22Rv1 (cell line): ENCODE results near the gene RAB1B.
"Not testable (repeated sequence)": the region's sequence is repeated elsewhere in the genome, so short reads cannot be mapped to it uniquely, and the experiment has no call there.

Experiments
- H3K27ac ChIP-seq: fragments of 450-650 bp; 2 replicates; pipeline ENCODE4 v1.5.1; 2017
- ZFX ChIP-seq: fragments of 450-650 bp; IDR thresholded peaks from 2 replicates; pipeline ENCODE4 v1.6.1; 2017; ENCODE audit warnings: antibody characterized with exemption, borderline replicate concordance
- TF ChIP-seq, protein P1 (sequence below): fragments of 450-650 bp; IDR thresholded peaks from 2 replicates; pipeline ENCODE4 v1.5.1; 2017; ENCODE audit warnings: mild to moderate bottlenecking

Gene RAB1B

GRCh38 chr11:66248903-66249302 lies 19.5 kb upstream of the RAB1B start:
- H3K27ac ChIP-seq = no peak overlapping the region
- no peak for TF ChIP-seq ZFX
- TF ChIP-seq, protein P1, sequence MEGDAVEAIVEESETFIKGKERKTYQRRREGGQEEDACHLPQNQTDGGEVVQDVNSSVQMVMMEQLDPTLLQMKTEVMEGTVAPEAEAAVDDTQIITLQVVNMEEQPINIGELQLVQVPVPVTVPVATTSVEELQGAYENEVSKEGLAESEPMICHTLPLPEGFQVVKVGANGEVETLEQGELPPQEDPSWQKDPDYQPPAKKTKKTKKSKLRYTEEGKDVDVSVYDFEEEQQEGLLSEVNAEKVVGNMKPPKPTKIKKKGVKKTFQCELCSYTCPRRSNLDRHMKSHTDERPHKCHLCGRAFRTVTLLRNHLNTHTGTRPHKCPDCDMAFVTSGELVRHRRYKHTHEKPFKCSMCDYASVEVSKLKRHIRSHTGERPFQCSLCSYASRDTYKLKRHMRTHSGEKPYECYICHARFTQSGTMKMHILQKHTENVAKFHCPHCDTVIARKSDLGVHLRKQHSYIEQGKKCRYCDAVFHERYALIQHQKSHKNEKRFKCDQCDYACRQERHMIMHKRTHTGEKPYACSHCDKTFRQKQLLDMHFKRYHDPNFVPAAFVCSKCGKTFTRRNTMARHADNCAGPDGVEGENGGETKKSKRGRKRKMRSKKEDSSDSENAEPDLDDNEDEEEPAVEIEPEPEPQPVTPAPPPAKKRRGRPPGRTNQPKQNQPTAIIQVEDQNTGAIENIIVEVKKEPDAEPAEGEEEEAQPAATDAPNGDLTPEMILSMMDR = no peak

DNA sequence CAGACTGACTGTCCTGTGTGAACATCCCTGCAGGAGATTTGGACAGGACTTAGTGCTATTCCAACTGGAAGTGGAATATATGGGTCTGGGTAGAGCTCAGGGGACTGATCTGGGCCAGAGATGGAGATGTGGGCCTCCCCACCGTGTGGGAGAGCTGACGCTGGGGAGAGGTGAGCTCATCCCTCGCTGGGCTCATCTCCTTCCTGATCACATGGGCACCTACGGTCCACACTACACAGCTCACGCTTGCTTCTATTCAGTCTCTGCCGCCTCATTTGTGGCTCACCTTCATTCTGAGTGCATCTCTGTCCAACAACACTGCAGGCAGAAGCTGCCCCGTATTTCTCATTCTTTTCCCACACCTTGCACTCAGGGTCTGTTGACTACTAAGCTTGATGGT lies 16.6 kb upstream of the RAB1B start:
- TF ChIP-seq, protein P1 = no peak
- TF ChIP-seq ZFX = no peak
- no peak overlapping the region for H3K27ac ChIP-seq

GRCh38 chr11:66253081-66253480 lies 15.4 kb upstream of the RAB1B start:
- H3K27ac ChIP-seq = not testable (repeated sequence)

- no peak for TF ChIP-seq ZFX
- TF ChIP-seq, protein P1 = peak; percentile 67
- H3K27ac ChIP-seq = peak overlapping the region; percentile 90
These were observed 10.0 kb upstream of the RAB1B start for GRCh38 chr11:66258473-66258893.

DNA sequence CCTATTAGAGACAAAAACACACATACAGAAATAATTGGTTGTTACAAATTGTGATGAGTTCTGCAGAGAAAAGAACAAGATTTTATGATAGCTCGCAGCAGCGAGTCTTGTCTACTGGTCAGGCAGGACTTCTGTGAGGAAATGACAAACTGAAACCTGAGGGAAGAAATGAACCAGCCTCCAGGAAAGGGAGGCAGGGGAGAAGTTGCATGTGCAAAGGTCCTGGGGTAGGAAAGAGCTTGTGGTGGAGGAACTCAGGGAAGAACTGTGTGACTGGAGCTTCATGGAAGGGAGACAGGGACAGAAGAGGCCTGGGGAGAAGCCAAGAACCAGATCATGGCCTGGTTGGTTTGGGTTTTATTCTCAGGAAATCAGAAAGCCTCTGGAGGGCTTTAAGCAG lies 9.2 kb upstream of the RAB1B start:
- peak overlapping the region; percentile 90 for H3K27ac ChIP-seq
- TF ChIP-seq, protein P1 = no peak
- TF ChIP-seq ZFX = no peak

GRCh38 chr11:66259956-66260355 lies 8.5 kb upstream of the RAB1B start:
- no peak for TF ChIP-seq ZFX
- TF ChIP-seq, protein P1 = no peak
- no peak overlapping the region for H3K27ac ChIP-seq

DNA sequence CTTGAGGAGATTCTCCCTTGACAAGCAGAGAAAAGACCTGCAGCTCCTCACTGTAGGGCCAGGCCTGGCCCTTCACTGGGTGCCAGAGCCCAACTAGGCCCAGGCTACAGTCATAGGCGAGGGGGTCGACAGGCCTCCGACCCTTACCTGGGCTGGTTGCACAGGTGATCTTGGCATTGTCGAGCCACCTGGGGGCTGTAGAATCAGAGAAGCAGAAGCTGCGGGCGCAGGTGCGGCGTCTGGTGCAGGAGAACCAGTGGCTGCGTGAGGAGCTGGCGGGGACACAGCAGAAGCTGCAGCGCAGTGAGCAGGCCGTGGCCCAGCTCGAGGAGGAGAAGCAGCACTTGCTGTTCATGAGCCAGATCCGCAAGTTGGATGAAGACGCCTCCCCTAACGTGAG lies 6.9 kb upstream of the RAB1B start:
- TF ChIP-seq ZFX = no peak
- TF ChIP-seq, protein P1 = no peak
- no peak overlapping the region for H3K27ac ChIP-seq

- H3K27ac ChIP-seq = no peak overlapping the region
- TF ChIP-seq, protein P1 = no peak
- TF ChIP-seq ZFX = no peak
These were observed 6.2 kb upstream of the RAB1B start for GRCh38 chr11:66262191-66262590.
